K562 (cell line): ENCODE data around the gene TNRC6B. TPM values are rescaled to one million over a fixed set of nuclear protein-coding genes. Genes with fewer than 3 reads are reported as not detected.

Experiments
- CAMTA2 ChIP-seq: fragments of 250-450 bp; sonication (Bioruptor Pico); conservative IDR thresholded peaks from 2 replicates; pipeline ENCODE4 v1.5.1; 2022
- CBX5 ChIP-seq: IDR thresholded peaks from 2 replicates; pipeline ENCODE4 v1.6.1; 2014; ENCODE audit warnings: low read depth, borderline replicate concordance
- MED1 ChIP-seq: sonication (generic); formaldehyde crosslinking; IDR thresholded peaks from 2 replicates; pipeline ENCODE4 v1.8.1; 2023; ENCODE audit warnings: missing genetic modification reagents, borderline replicate concordance
- NBN ChIP-seq: fragments of 450-650 bp; IDR thresholded peaks from 2 replicates; pipeline ENCODE4 v1.6.1; 2016; ENCODE audit warnings: low read depth, mild to moderate bottlenecking
- NELFE ChIP-seq: IDR thresholded peaks from 2 replicates; pipeline ENCODE4 v1.6.1; 2011; ENCODE audit warnings: mild to moderate bottlenecking; ENCODE audit not compliant: insufficient read depth, insufficient read length
- PCBP2 ChIP-seq: fragments of 200-400 bp; formaldehyde crosslinking; IDR thresholded peaks from 2 replicates; pipeline ENCODE4 v1.6.1; 2018; ENCODE audit warnings: low read length, low read depth, mild to moderate bottlenecking, moderate library complexity; ENCODE audit not compliant: poor library complexity, severe bottlenecking
- POLR2AphosphoS2 ChIP-seq: IDR thresholded peaks from 2 replicates; pipeline ENCODE4 v1.6.1; 2012; ENCODE audit warnings: low read length, improper control_type of control experiment
- POLR3A ChIP-seq: IDR thresholded peaks from 2 replicates; pipeline ENCODE4 v1.6.1; 2011; ENCODE audit warnings: borderline replicate concordance, mild to moderate bottlenecking, moderate library complexity; ENCODE audit not compliant: insufficient read length, insufficient read depth; ENCODE audit errors: extremely low read depth
- SETDB1 ChIP-seq: IDR thresholded peaks from one replicate; pipeline ENCODE4 v1.6.1; 2012; ENCODE audit warnings: low read length, control low read depth, inconsistent platforms
- SRF ChIP-seq, 2 experiments: fragments of 250-450, 450-650 bp in 1 of 2; sonication (Bioruptor Pico) in 1 of 2; sonication (generic) in 1 of 2; formaldehyde crosslinking; IDR thresholded peaks; 2 replicates each; pipeline versions ENCODE4 v1.5.0 to v1.5.1; 2020 to 2022; ENCODE audit warnings: mild to moderate bottlenecking in 1 of 2, missing genetic modification reagents in 1 of 2
- ZKSCAN8 ChIP-seq: fragments of 200-800 bp; sonication (Bioruptor generic); IDR thresholded peaks from 2 replicates; pipeline ENCODE4 v1.6.1; 2016; ENCODE audit warnings: missing genetic modification characterization, missing compliant biosample characterization
- ZNF347 ChIP-seq: fragments of 450-650 bp; formaldehyde crosslinking; IDR thresholded peaks from 2 replicates; pipeline ENCODE4 v1.4.0; 2020; ENCODE audit warnings: low read depth, mild to moderate bottlenecking, moderate library complexity
- ZNF766 ChIP-seq: fragments of 200-800 bp; sonication (Bioruptor generic); conservative IDR thresholded peaks from 2 replicates; pipeline ENCODE4 v1.6.1; 2016; ENCODE audit warnings: missing genetic modification characterization, missing compliant biosample characterization
- polyA plus RNA-seq, 8 experiments: library from polyadenylated mRNA; depleted of rRNA in 4 of 8; stranded (reverse) in 5 of 8; unstranded in 3 of 8; fragments of >200 nt; fragmentation: Nextera tagmentation in 2 of 8; fragmentation: Illumina TruSeq in 1 of 8; extraction: Ambion mirVana in 2 of 8; extraction: Trizol in 1 of 8; gene quantifications; 2 replicates each; pipeline versions ENCODE4 v1.2.1 to v1.2.3, GENCODE V29; 2011 to 2014; ENCODE audit warnings: inconsistent platforms in 1 of 8, missing spikeins in 1 of 8
- total RNA-seq, 7 experiments: library from RNA; depleted of rRNA in 6 of 7; stranded (reverse); fragments of >200 nt in 6 of 7; fragmentation: Illumina TruSeq in 2 of 7; extraction: Trizol in 2 of 7; gene quantifications; 2 replicates each; pipeline versions ENCODE4 v1.2.1 to v1.2.3, GENCODE V29; 2011 to 2021; ENCODE audit warnings: low replicate concordance in 1 of 7
- TF ChIP-seq, protein P1 (sequence below), 2 experiments: fragments of 450-650 bp; formaldehyde crosslinking in 1 of 2; IDR thresholded peaks; 2 replicates each; pipeline versions ENCODE4 v1.4.0 to v1.6.1; 2014 to 2020; ENCODE audit warnings: mild to moderate bottlenecking in 2 of 2, borderline replicate concordance in 1 of 2, low read depth in 1 of 2
- TF ChIP-seq, protein P2 (sequence below): fragments of 450-650 bp; IDR thresholded peaks from 2 replicates; pipeline ENCODE4 v1.7.1; 2018; ENCODE audit warnings: mild to moderate bottlenecking, low read depth; ENCODE audit not compliant: partially characterized antibody
- TF ChIP-seq, protein P3 (sequence below): IDR thresholded peaks from 2 replicates; pipeline ENCODE4 v1.6.1; 2014; ENCODE audit warnings: antibody characterized with exemption

TNRC6B gene
- total and polyA plus RNA-seq, 9 of the 15 experiments (the other 6 are each of a cell fraction or from before 2014, with no cell fraction given) = 0.96 to 18.8 (median 10.8) TPM

DNA sequence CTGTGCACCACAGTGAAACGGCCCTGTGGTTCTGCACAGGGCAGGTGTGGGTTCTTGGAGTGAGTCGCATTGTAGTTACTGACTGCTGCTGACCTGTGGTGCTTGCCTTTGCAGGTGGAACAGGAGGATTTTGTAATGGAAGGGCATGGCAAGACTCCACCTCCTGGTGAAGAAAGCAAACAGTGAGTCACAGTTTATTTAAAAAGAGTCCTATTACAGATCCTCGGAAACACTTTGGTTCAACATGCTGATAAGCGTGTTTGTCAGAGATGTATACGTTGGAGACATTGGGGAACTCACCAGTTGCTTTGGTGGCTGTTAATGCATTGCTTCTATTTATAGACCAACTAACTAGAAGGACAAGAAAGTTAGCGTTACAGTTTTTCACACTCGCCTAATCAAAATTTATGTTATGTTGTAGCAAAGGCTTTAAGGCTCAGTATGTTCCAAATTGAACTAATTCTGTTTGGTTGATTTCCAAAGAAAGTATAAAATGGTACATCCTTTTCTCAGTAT is 21.7 kb upstream of the TNRC6B start (continued):
- TF ChIP-seq, protein P1, sequence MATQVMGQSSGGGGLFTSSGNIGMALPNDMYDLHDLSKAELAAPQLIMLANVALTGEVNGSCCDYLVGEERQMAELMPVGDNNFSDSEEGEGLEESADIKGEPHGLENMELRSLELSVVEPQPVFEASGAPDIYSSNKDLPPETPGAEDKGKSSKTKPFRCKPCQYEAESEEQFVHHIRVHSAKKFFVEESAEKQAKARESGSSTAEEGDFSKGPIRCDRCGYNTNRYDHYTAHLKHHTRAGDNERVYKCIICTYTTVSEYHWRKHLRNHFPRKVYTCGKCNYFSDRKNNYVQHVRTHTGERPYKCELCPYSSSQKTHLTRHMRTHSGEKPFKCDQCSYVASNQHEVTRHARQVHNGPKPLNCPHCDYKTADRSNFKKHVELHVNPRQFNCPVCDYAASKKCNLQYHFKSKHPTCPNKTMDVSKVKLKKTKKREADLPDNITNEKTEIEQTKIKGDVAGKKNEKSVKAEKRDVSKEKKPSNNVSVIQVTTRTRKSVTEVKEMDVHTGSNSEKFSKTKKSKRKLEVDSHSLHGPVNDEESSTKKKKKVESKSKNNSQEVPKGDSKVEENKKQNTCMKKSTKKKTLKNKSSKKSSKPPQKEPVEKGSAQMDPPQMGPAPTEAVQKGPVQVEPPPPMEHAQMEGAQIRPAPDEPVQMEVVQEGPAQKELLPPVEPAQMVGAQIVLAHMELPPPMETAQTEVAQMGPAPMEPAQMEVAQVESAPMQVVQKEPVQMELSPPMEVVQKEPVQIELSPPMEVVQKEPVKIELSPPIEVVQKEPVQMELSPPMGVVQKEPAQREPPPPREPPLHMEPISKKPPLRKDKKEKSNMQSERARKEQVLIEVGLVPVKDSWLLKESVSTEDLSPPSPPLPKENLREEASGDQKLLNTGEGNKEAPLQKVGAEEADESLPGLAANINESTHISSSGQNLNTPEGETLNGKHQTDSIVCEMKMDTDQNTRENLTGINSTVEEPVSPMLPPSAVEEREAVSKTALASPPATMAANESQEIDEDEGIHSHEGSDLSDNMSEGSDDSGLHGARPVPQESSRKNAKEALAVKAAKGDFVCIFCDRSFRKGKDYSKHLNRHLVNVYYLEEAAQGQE (IDR thresholded peaks at IDR 0.05; ENCODE audit: borderline replicate concordance) = peak; percentile 63; the same call in 1 of the 2 replicates
- TF ChIP-seq, protein P1 (CRISPR knock-in tag; IDR thresholded peaks at IDR 0.05; ENCODE audit: low read depth) = no peak
- TF ChIP-seq, protein P2, sequence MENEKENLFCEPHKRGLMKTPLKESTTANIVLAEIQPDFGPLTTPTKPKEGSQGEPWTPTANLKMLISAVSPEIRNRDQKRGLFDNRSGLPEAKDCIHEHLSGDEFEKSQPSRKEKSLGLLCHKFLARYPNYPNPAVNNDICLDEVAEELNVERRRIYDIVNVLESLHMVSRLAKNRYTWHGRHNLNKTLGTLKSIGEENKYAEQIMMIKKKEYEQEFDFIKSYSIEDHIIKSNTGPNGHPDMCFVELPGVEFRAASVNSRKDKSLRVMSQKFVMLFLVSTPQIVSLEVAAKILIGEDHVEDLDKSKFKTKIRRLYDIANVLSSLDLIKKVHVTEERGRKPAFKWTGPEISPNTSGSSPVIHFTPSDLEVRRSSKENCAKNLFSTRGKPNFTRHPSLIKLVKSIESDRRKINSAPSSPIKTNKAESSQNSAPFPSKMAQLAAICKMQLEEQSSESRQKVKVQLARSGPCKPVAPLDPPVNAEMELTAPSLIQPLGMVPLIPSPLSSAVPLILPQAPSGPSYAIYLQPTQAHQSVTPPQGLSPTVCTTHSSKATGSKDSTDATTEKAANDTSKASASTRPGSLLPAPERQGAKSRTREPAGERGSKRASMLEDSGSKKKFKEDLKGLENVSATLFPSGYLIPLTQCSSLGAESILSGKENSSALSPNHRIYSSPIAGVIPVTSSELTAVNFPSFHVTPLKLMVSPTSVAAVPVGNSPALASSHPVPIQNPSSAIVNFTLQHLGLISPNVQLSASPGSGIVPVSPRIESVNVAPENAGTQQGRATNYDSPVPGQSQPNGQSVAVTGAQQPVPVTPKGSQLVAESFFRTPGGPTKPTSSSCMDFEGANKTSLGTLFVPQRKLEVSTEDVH = no peak
- no peak for TF ChIP-seq NBN
- TF ChIP-seq, protein P3, sequence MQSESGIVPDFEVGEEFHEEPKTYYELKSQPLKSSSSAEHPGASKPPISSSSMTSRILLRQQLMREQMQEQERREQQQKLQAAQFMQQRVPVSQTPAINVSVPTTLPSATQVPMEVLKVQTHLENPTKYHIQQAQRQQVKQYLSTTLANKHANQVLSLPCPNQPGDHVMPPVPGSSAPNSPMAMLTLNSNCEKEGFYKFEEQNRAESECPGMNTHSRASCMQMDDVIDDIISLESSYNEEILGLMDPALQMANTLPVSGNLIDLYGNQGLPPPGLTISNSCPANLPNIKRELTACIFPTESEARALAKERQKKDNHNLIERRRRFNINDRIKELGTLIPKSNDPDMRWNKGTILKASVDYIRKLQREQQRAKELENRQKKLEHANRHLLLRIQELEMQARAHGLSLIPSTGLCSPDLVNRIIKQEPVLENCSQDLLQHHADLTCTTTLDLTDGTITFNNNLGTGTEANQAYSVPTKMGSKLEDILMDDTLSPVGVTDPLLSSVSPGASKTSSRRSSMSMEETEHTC = no peak
- no peak for TF ChIP-seq ZNF766 (CRISPR knock-in tag)
- TF ChIP-seq CAMTA2 = no peak
- TF ChIP-seq CBX5 = no peak
- no peak for TF ChIP-seq MED1 (CRISPR knock-in tag)
- no peak for TF ChIP-seq ZNF347 (CRISPR knock-in tag)
- TF ChIP-seq SRF (CRISPR knock-in tag; IDR thresholded peaks at IDR 0.05) = no peak
- no peak for TF ChIP-seq PCBP2
- no peak for TF ChIP-seq SETDB1
- TF ChIP-seq POLR3A = no peak
- no peak for TF ChIP-seq ZKSCAN8
- TF ChIP-seq NELFE = no peak
- no peak for TF ChIP-seq POLR2AphosphoS2
